ENCODE data around the gene SART3.

GRCh38 chr12:108578264-108578663 lies 17.3 kb upstream of the SART3 start:
- no peak for TF ChIP-seq CTCF (IDR thresholded peaks at IDR 0.05)
- no peak for TF ChIP-seq EP300 (IDR thresholded peaks at IDR 0.05)
- no peak for TF ChIP-seq POLR2A (IDR thresholded peaks at IDR 0.05)
